ENCODE measurements around the gene UST.

DNA sequence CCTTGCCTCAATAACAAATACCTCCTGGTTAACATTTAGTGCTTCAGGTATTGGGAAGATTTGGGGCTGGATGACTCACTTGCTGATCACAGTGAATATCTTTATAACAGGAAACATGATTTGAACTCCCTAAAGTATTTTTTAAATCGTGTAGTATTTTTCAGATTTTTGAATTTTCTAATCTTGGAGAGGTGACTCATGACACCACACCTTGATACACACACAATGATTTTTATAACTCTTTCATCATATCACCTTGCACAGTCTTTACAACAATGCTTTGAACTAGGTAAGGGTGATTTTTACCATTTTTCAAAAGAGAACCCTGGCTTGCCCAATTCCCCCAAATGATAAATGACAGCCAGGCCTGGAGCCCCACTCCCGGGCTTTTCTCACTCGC, 273.5 kb downstream of the UST start:
- TF ChIP-seq, protein P1, sequence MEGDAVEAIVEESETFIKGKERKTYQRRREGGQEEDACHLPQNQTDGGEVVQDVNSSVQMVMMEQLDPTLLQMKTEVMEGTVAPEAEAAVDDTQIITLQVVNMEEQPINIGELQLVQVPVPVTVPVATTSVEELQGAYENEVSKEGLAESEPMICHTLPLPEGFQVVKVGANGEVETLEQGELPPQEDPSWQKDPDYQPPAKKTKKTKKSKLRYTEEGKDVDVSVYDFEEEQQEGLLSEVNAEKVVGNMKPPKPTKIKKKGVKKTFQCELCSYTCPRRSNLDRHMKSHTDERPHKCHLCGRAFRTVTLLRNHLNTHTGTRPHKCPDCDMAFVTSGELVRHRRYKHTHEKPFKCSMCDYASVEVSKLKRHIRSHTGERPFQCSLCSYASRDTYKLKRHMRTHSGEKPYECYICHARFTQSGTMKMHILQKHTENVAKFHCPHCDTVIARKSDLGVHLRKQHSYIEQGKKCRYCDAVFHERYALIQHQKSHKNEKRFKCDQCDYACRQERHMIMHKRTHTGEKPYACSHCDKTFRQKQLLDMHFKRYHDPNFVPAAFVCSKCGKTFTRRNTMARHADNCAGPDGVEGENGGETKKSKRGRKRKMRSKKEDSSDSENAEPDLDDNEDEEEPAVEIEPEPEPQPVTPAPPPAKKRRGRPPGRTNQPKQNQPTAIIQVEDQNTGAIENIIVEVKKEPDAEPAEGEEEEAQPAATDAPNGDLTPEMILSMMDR (optimal IDR thresholded peaks at IDR 0.05 in 1 of 3, IDR thresholded peaks at IDR 0.05 in 1 of 3, conservative IDR thresholded peaks at IDR 0.05 in 1 of 3; ENCODE audit: extremely low read depth in 1 of 3, insufficient read depth in 2 of 3, low read length in 3 of 3), result no peak
- TF ChIP-seq EZH2 (IDR thresholded peaks at IDR 0.05; ENCODE audit: low read length), result no peak
